ENCODE results near the gene DCX.
A peak's percentile ranks its signal among the peaks of the same experiment; 100 is the strongest.

Gene DCX

DNA sequence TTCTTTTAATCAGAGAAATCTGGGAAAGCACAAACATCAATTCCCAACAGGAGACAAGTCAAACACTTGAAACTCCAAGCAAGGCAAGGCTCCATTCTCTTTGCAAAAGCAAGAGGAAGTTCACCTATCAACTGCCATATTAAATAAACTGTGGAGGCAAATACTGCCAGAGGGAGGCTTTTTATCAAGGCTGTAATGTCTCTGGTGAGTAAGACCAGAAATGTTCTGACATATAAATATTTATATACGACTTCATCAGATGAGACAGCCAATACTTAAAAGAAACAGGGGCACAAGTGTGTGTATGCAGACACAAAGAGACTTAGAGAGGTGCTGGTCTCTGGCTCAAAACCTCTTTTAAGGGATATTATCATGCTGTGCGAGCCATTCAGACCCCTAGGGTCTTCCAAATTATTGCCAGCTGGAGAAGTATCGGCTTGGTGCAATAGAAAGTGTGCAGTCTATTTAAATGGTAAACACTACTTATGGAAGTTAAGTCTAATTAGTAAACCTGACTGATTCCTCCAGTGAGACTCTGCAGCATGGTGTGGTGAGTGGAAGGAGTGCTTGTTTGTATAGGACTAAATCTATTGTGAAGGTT is 24.4 kb downstream of the DCX start:
- TF ChIP-seq GATA2 (IDR thresholded peaks at IDR 0.05; ENCODE audit: low read depth, low read length): 0 out of 2 replicates have a peak, but pooled peaks have one; percentile 7
- no peak for TF ChIP-seq GATA3 (IDR thresholded peaks at IDR 0.05; ENCODE audit: low read depth, low read length)

DNA sequence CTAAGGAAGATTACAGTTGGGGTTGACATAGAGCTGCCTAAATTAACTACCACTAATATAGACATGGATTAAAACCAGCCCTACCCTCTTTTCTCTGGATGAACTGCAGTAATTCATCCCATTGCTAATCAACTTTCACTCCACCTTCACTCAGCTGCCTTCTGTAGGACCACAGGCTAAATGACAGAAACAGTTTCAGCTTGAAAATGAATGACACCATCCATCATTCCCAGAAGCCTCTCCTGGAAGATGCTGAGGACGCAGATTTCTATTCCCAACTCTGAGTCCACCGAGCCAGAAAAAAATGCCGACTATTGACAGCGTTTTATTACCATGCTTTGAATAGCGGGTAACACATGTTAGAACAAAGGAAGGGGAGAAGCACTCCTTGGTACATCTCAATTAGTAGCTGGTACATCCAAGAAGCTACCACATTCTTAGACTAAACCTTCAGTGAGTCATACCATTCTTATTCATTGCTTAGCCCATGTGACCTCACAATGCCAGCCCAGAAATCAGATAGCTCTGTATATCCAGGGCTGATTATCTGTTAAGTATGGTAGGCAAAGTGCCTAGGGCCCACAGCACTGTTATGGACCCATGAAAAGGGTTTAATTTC is 25.3 kb downstream of the DCX start:
- TF ChIP-seq GATA2 (IDR thresholded peaks at IDR 0.05; ENCODE audit: low read depth, low read length) (no peak), GATA3 (IDR thresholded peaks at IDR 0.05; ENCODE audit: low read depth, low read length) (no peak)

DNA sequence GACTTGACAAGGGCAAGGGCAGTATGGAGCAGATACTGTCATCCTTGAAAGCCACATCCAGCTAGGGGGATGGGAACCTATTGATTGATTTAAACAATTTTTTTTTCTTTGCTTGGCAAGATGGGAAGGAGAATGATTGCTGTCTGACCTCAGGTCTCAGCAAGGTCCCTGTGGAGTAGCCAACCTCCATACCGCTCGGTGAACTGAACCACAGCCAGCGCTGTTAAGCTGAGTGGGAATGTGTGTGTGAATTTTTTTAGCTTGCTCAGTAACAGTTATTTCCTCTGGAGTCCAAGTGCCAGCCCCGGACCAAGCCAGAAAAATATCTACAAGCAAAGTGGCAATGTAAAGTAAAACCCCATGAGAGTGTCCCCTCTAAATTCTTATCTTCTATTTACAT is 25.9 kb downstream of the DCX start:
- no peak for TF ChIP-seq GATA2 (IDR thresholded peaks at IDR 0.05; ENCODE audit: low read depth, low read length)
- no peak for TF ChIP-seq GATA3 (IDR thresholded peaks at IDR 0.05; ENCODE audit: low read depth, low read length)

DNA sequence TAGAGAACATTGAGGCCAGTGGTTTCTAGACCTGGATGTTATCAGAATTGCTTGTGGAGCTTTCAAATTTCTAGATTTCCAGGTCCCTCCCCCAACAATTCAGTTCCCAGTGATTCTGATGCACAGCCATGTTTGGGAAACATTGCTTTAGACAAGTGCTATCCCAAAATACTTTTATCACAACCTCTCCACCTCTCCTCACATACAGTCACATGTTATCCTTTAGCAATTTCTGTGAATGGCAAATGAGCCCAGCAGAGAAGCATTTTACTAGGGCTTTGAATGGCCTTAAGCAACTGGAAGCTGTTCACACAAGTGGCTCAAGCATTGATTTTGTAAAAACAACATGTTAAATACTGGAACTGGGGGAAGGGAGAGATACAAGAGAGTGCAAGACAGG is 29.7 kb downstream of the DCX start:
- TF ChIP-seq GATA2 (IDR thresholded peaks at IDR 0.05; ENCODE audit: low read depth, low read length) (no peak), GATA3 (IDR thresholded peaks at IDR 0.05; ENCODE audit: low read depth, low read length) (no peak)

DNA sequence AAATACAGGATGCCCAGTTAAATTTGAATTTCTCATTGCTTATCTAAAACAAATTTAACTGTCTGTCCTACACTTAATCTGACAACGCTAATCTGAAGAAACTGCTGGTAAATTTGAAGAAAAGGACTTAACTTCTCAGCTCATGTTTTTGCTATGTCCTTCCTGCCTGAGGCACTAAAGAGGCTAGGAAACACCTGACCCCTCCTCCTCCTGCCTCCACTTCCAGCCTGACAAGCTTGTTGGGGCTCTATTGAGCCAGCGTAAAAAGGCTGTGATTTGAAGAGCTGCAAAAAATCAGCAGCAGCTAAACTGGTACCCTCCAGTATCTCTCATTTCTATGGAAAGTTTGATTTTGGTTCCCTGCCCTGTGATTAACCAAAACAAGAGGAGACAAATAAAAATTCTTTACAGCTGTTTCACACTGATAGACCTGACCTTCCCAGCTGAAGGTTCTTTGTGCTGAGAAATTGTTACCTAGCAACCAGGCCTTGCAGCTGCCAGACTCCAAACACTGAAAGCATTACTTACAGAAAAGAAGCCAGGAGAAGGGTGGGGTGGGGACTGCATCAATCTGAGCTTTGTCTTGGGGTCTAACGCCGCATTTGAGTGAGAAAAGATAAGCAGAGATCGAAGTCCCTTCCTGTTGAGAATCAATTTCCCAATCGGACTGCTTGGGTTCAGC is 35.0 kb downstream of the DCX start:
- TF ChIP-seq GATA3 (IDR thresholded peaks at IDR 0.05; ENCODE audit: low read depth, low read length) (no peak), GATA2 (IDR thresholded peaks at IDR 0.05; ENCODE audit: low read depth, low read length) (no peak)

DNA sequence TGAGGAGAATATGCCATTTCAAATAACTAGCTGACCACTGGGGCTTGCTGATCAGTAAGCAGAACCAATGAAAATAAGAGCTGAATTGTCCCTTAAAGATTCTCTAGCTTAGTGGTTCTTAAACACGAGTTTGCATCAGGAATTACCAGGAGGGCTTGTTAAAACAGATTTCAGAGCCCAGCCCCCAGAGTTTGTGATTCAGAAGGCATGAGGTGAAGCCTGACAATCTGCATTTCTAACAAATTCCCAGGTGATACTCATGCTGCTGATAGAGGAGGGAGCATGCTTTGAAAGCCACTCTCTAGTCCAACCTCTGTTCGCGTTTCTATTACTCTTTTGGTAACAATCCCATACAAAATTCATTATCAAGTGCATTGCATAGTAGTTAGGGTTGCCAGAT is 35.5 kb downstream of the DCX start:
- TF ChIP-seq GATA2 (IDR thresholded peaks at IDR 0.05; ENCODE audit: low read depth, low read length): no peak
- no peak for TF ChIP-seq GATA3 (IDR thresholded peaks at IDR 0.05; ENCODE audit: low read depth, low read length)

DNA sequence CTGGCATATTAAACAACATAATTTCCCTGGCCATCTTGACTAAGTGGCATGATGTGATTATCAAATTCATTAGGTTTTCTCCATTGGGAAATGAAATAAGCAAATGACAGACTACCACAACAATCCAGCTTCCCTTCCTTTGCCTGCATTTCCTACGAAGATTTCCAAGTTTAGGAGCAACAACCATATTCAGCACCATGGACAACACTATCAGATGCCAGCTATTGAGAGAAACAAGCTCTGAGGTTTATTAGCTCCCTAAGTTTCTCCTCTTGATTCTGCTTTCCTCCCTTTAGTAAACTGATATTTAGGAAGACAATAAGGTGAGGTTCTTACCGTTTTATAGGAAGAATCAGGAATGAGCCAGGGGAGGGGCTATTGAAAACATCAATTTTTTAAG is 36.2 kb downstream of the DCX start:
- TF ChIP-seq GATA2 (IDR thresholded peaks at IDR 0.05; ENCODE audit: low read depth, low read length): no peak
- TF ChIP-seq GATA3 (IDR thresholded peaks at IDR 0.05; ENCODE audit: low read depth, low read length): no peak

DNA sequence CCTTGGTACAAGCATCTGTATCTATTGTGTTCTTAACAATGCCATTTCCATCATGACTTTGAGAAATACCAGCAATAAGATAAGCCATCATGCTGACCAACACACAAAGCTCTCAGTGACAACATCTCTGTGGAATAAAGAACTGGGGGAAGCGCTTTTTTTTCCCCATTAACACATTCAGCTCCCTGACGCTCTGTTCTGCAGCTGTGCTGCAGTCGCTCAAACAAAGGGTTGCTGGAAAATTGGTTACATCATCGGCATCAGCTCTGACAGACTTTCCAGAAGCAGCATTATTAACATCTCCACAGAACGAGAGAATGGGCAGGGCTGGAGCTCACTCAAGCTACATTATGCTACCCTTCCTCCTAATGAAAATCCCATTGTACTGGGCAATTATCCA is 39.9 kb downstream of the DCX start:
- peak; percentile 53 for TF ChIP-seq GATA2 (IDR thresholded peaks at IDR 0.05; ENCODE audit: low read depth, low read length)
- no peak; the same call in 1 of the 2 replicates for TF ChIP-seq GATA3 (IDR thresholded peaks at IDR 0.05; ENCODE audit: low read depth, low read length)

DNA sequence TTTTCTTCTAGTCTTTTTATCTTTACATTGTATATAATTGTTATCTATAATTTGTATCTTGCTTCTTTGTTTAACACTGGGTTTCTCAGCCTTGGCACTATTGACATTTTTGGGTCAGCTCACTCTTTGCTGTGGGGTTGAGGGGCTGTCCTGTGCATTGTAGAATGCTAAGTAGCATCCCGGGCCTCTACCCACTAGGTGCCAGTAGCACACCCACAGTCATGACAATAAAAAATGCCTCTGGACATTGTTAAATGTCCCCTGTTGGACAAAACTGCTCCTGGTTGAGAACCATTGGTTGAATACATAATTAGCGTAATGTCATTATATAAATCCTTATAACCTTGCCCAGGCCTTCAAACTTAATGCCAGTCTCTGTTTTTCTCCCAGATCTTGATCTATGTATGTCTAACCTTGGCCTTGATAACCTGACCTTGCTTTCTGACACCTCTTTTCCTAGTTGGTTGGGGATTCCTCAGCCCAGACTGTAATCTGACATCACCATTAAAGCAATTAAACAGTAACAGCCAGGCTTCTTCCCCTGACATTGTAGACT is 46.1 kb downstream of the DCX start:
- peak; percentile 50; the same call in 1 of the 2 replicates for TF ChIP-seq GATA3 (IDR thresholded peaks at IDR 0.05; ENCODE audit: low read depth, low read length)
- peak; percentile 52; the same call in 1 of the 2 replicates for TF ChIP-seq GATA2 (IDR thresholded peaks at IDR 0.05; ENCODE audit: low read depth, low read length)

DNA sequence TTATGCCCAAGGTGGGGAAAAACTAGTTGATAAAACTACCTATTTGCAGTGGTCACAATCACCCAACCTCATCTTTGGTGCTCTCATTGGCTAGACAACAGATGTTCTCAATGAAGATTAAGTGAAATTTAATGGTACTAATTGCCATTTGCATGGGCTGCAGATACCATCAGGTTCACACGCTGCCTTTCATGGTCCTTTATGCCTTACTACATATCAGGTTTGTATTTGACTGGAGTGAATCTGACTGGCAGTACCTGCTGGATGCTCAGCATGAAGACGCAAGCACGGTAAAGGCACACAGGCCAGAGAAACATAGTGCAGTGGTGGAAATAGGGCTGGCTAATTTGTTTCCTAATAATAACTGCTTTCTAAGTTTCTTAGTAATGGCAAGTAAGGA is 48.3 kb downstream of the DCX start:
- TF ChIP-seq GATA2 (IDR thresholded peaks at IDR 0.05; ENCODE audit: low read depth, low read length) (no peak), GATA3 (IDR thresholded peaks at IDR 0.05; ENCODE audit: low read depth, low read length) (no peak)

DNA sequence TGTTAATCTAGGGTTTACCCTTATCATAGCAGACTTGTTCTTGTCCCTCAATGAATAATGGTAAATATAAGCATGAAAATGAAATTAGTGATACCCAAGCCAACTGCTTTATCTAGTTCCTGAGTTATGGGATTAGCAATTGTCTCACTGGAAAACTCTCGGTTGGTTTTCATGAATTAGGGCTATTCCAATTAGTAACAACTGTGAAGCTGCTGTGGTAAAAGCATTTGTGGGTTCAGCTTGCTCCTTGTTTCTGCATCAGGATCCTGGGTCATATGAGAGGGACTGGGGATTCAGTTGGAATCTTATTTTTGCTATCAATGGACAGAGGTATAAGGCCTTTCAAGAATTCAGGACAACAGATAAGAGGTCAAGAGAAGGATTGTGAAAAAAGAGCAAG is 50.2 kb downstream of the DCX start:
- TF ChIP-seq GATA3 (IDR thresholded peaks at IDR 0.05; ENCODE audit: low read depth, low read length) (no peak), GATA2 (IDR thresholded peaks at IDR 0.05; ENCODE audit: low read depth, low read length) (no peak)

DNA sequence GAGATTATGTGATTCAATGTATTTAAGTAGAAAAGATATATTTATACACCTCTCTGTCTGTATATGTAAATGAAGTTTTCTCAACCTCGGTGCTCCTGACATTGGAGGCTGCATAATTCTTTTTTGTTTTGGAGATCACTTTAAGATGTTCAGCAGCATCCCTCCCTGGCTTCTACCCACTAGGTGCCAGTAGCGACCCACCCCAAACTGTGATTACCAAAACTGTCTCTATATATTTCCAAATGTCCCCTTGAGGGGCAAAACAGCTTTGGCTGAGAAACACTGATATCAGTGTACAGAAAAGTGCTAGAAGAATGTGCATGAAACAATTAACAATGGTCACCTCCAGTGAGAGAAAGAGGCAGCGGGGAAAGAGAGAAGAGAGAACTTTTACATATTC is 51.2 kb downstream of the DCX start:
- no peak for TF ChIP-seq GATA3 (IDR thresholded peaks at IDR 0.05; ENCODE audit: low read depth, low read length)
- no peak for TF ChIP-seq GATA2 (IDR thresholded peaks at IDR 0.05; ENCODE audit: low read depth, low read length)

DNA sequence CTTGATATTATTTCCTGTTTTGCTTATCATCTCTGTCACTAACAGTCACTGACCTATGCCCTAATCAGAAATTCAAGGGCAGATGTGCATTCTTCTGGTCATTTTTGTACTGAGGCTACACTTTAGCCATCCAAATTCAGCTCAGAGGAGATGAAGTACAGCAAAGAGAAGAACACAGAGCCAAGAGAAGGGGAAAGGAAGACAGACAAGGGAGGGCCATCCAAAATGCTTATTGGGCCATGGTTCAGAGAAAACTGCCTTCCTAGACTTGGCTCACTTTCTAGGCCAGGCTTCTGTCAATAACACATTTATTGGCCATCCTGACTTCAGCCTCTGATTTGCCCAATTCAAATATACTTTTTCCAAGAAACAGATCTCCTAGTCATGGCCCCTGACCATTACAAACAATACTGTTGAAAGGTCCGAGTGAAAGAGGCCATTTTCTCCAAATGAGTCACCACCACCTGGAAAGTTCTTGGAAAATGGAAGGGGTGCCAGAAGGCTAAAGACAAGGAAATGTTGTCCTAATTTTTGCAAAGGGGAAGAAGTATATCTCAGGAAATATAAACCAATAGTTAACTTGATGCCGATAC is 56.4 kb downstream of the DCX start:
- no peak for TF ChIP-seq GATA3 (IDR thresholded peaks at IDR 0.05; ENCODE audit: low read depth, low read length)
- TF ChIP-seq GATA2 (IDR thresholded peaks at IDR 0.05; ENCODE audit: low read depth, low read length): no peak

DNA sequence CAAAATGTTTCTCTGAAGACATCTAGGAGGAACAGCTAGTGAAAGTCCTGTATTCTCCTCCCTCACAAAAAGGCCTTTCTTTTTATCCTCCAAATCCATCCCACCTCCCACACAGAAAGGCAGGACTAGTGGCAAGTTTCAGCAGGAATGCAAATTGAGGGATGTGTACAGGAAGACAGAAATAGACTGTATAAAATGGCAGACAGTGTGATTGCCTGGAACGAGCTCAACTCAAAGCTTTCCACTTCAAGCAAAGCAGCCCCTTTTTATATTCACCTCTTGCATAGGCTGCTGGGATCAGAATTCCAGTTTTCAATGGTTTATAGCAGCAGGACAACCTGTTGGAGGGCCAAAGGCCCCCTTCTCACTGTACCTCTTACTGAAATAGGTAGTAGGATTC is 57.5 kb downstream of the DCX start:
- TF ChIP-seq GATA3 (IDR thresholded peaks at IDR 0.05; ENCODE audit: low read depth, low read length) (no peak), GATA2 (IDR thresholded peaks at IDR 0.05; ENCODE audit: low read depth, low read length) (no peak)
